HG02610 (cell line): ENCODE measurements around the gene FIG4.
"Not testable (repeated sequence)": the region's sequence is repeated elsewhere in the genome, so short reads cannot be mapped to it uniquely, and the experiment has no call there.

Experiments
- ATAC-seq: cut with Tn5 transposase; IDR thresholded peaks from one replicate; pipeline ENCODE4 v1.9.1; 2021; ENCODE audit warnings: mild to moderate bottlenecking, moderate library complexity; ENCODE audit not compliant: unreplicated experiment

Gene FIG4

GRCh38 chr6:109690737-109691621 is at the start of gene FIG4, which contains the start of gene AK9:
TSS of gene FIG4 (plus strand) at chr6:109691296. CDS start at chr6:109691436, 140 bp downstream.
TSS of gene AK9 (minus strand) at chr6:109691202. CDS start at chr6:109675745, 15,457 bp downstream.
- ATAC-seq: peak; percentile 96

GRCh38 chr6:109644131-109644530 is 47.0 kb upstream of the FIG4 start:
- no peak for ATAC-seq

GRCh38 chr6:109653264-109653663 is 37.8 kb upstream of the FIG4 start:
- no peak for ATAC-seq

- no peak for ATAC-seq
Observed at GRCh38 chr6:109655761-109656262, 35.3 kb upstream of the FIG4 start.

- ATAC-seq: no peak
Observed at GRCh38 chr6:109660526-109661320, 30.4 kb upstream of the FIG4 start.

- no peak for ATAC-seq
Observed at GRCh38 chr6:109662192-109662591, 28.9 kb upstream of the FIG4 start.

- ATAC-seq: no peak
Observed at GRCh38 chr6:109669811-109670210, 21.3 kb upstream of the FIG4 start.

- ATAC-seq: no peak
Observed at GRCh38 chr6:109671733-109672132, 19.4 kb upstream of the FIG4 start.

GRCh38 chr6:109672175-109672574 is 18.9 kb upstream of the FIG4 start:
- no peak for ATAC-seq

- no peak for ATAC-seq
Observed at GRCh38 chr6:109672839-109673238, 18.3 kb upstream of the FIG4 start.

GRCh38 chr6:109676724-109677123 is 14.4 kb upstream of the FIG4 start:
- no peak for ATAC-seq

GRCh38 chr6:109678240-109678639 is 12.9 kb upstream of the FIG4 start:
- no peak for ATAC-seq

- not testable (repeated sequence) for ATAC-seq
Observed at GRCh38 chr6:109678661-109679505, 12.2 kb upstream of the FIG4 start.

GRCh38 chr6:109686566-109687265 is 4.4 kb upstream of the FIG4 start:
- ATAC-seq: no peak

GRCh38 chr6:109687271-109687761 is 3.8 kb upstream of the FIG4 start:
- no peak for ATAC-seq

GRCh38 chr6:109690373-109690736 is 741 bp upstream of the FIG4 start:
- peak; percentile 40 for ATAC-seq

GRCh38 chr6:109693111-109693510 is 2.0 kb downstream of the FIG4 start:
- peak; percentile 33 for ATAC-seq

- ATAC-seq: no peak
Observed at GRCh38 chr6:109695468-109695867, 4.4 kb downstream of the FIG4 start.

- no peak for ATAC-seq
Observed at GRCh38 chr6:109696355-109696754, 5.3 kb downstream of the FIG4 start.

GRCh38 chr6:109701221-109701620 is 10.1 kb downstream of the FIG4 start:
- ATAC-seq: no peak
